ENCODE data around the gene LTBP3. TPM values are rescaled to one million over a fixed set of nuclear protein-coding genes. Genes with fewer than 3 reads are reported as not detected.

Gene LTBP3
- total RNA-seq, 1 experiment from 2014 or later = 10.6 TPM

DNA sequence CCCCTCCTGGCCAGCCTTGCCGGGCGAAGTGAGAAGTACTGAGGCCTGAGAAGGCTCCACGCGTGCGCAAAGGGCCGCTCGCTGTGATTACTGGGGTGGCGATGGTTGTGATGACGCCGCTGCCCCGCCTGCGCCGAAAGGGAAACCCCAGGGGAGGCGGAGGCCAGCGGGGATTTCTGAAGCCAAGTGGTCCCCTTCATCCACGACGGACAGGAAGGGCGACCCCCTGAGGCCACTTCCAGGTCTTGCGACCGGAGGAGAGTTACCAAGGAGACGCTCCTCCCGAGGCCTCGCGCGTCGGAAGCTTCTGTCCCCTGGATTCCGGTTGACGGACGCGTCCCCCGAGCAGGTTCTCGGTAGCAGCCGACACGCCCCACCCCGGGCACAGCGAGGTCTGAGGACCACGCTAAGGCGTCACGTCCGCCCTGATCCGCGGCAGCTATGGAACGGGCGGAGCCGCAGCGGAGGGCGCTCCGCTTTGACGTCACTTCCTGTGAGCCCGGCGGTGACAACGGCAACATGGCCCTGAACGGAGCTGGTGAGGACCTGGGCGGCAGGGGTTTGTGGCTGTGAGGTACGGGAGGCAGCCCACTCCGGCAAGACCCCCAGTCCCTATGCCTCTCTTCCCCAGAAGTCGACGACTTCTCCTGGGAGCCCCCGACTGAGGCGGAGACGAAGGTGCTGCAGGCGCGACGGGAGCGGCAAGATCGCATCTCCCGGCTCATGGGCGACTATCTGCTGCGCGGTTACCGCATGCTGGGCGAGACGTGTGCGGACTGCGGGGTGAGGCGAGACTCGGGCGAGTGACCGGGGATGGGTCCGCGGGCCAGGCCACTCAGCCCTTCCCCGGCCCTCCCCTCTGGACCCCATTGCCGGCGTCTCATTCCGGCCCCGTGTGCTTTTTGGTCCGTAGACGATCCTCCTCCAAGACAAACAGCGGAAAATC is 12.1 kb upstream of the LTBP3 start, which contains the start of gene ZNRD2:
Gene ZNRD2 (plus strand): TSS at position 505 of the 946 bp plus-strand sequence. CDS start 15 bp downstream, at position 520.
- peak within 1 kb of the TSS; percentile 76 for H3K9ac ChIP-seq (ENCODE audit: extremely low read depth, insufficient read length, low read length)
- H4K91ac ChIP-seq (ENCODE audit: insufficient read length, low read depth, low read length) = no peak within 1 kb of the TSS
- Mint-ChIP-seq H3K27ac (peak within 1 kb of the TSS; percentile 44 to 98 (median 98); a peak in 6 of 7 replicates), H3K4me3 (peak within 1 kb of the TSS; percentile 99), H3K36me3 (ENCODE audit: insufficient read depth in 1 of 3, low read depth in 3 of 3) (peaks cover 6 to 14% (median 9%) of the 10 kb centered on the region in 3 experiments; a peak in 6 of 7 replicates), H3K27me3 (ENCODE audit: low read depth) (peaks cover 7% of the 10 kb centered on the region), H3K4me1 (peaks cover 30 to 44% of the 10 kb centered on the region in 2 experiments), H3K9me3 (no peaks in the 10 kb centered on the region; a peak in 1 of 5 replicates)
- no peak within 1 kb of the TSS; the same call in 1 of the 2 replicates for H2BK15ac ChIP-seq (ENCODE audit: low read depth, low read length)
- no peak within 1 kb of the TSS for H2BK120ac ChIP-seq (ENCODE audit: low read depth, low read length, poor library complexity, severe bottlenecking)
- no peak within 1 kb of the TSS; the same call in 1 of the 2 replicates for H3K14ac ChIP-seq (ENCODE audit: insufficient read depth, low read length)
- H3K56ac ChIP-seq (ENCODE audit: insufficient read length, low read depth, low read length) = no peak within 1 kb of the TSS
- H2BK12ac ChIP-seq (ENCODE audit: insufficient read length, low read depth, low read length) = no peak within 1 kb of the TSS
- no peak within 1 kb of the TSS for H3K23ac ChIP-seq (ENCODE audit: insufficient read length, low read depth, low read length)
- peaks cover 4% of the 10 kb centered on the region for H3K79me1 ChIP-seq (ENCODE audit: insufficient read depth, low read depth, low read length, poor library complexity, severe bottlenecking)
- no peak within 1 kb of the TSS for H2BK5ac ChIP-seq (ENCODE audit: insufficient read length, low read length)
- no CpG with 5 or more reads among the region's 89 CpGs for WGBS (ENCODE audit: extremely low coverage, insufficient read length, low lambda C conversion rate)
- no peaks in the 10 kb centered on the region for H4K20me1 ChIP-seq (ENCODE audit: control insufficient read depth, insufficient read depth, insufficient read length)
- H4K8ac ChIP-seq (replicated peaks; ENCODE audit: insufficient read length, low read depth, low read length) = no peak within 1 kb of the TSS
- TF ChIP-seq, protein P1, sequence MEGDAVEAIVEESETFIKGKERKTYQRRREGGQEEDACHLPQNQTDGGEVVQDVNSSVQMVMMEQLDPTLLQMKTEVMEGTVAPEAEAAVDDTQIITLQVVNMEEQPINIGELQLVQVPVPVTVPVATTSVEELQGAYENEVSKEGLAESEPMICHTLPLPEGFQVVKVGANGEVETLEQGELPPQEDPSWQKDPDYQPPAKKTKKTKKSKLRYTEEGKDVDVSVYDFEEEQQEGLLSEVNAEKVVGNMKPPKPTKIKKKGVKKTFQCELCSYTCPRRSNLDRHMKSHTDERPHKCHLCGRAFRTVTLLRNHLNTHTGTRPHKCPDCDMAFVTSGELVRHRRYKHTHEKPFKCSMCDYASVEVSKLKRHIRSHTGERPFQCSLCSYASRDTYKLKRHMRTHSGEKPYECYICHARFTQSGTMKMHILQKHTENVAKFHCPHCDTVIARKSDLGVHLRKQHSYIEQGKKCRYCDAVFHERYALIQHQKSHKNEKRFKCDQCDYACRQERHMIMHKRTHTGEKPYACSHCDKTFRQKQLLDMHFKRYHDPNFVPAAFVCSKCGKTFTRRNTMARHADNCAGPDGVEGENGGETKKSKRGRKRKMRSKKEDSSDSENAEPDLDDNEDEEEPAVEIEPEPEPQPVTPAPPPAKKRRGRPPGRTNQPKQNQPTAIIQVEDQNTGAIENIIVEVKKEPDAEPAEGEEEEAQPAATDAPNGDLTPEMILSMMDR (conservative IDR thresholded peaks at IDR 0.05) = peak; percentile 82
- peak within 1 kb of the TSS; percentile 78 for H3K4me2 ChIP-seq (ENCODE audit: insufficient read depth, insufficient read length, low read length)
- H3K4me1 ChIP-seq (ENCODE audit: insufficient read depth, low read length) = no peaks in the 10 kb centered on the region; the same call in 1 of the 2 replicates
- H2AK5ac ChIP-seq (ENCODE audit: insufficient read length, low read length) = no peak within 1 kb of the TSS
- H3K27ac ChIP-seq (ENCODE audit: insufficient read length, low read depth, low read length) = no peak within 1 kb of the TSS
- DNase-seq = peak; percentile 99
- H3K18ac ChIP-seq (ENCODE audit: insufficient read length, low read depth, low read length) = peak within 1 kb of the TSS; percentile 32
- no peaks in the 10 kb centered on the region for H3K9me3 ChIP-seq (ENCODE audit: control insufficient read depth, low read depth, low read length)
- H2BK20ac ChIP-seq (ENCODE audit: low read depth, low read length, poor library complexity, severe bottlenecking) = no peak within 1 kb of the TSS
- no peak within 1 kb of the TSS for H2AFZ ChIP-seq (ENCODE audit: low read length)
- peaks cover 2% of the 10 kb centered on the region; the same call in 1 of the 2 replicates for H3K27me3 ChIP-seq (ENCODE audit: insufficient read depth, low read length)
- H3T11ph ChIP-seq (ENCODE audit: low read length) = no peak within 1 kb of the TSS
- H3K4ac ChIP-seq (ENCODE audit: low read depth, low read length) = no peak within 1 kb of the TSS
- H3K79me2 ChIP-seq (ENCODE audit: insufficient read depth, low read length) = no peaks in the 10 kb centered on the region; the same call in 1 of the 2 replicates
- no peak within 1 kb of the TSS for H4K5ac ChIP-seq (ENCODE audit: insufficient read length, low read depth, low read length)
- peaks cover 25% of the 10 kb centered on the region for H3K23me2 ChIP-seq (ENCODE audit: insufficient read length, low read depth, low read length, poor library complexity, severe bottlenecking)

Data from H9 (cell line).